ENCODE results near the gene ALG11. TPM values are rescaled to one million over a fixed set of nuclear protein-coding genes. Genes with fewer than 3 reads are reported as not detected.

The ALG11 gene
- total RNA-seq, 1 donor from 2014 or later: 57.7 TPM

GRCh38 chr13:52025475-52026245 is 13.5 kb downstream of the ALG11 start:
- no peak for DNase-seq (ENCODE audit: low read depth)
- no peak overlapping the region for H3K4me2 ChIP-seq (ENCODE audit: low read length)
- H3K27ac ChIP-seq (ENCODE audit: low read depth, low read length): no peak overlapping the region
- peaks cover 5% of the 10 kb centered on the region for H3K4me1 Mint-ChIP-seq (ENCODE audit: low read depth, unreplicated experiment)
- H3K9ac ChIP-seq (ENCODE audit: low read length): no peak overlapping the region
- H3K4me1 ChIP-seq (ENCODE audit: insufficient read depth, low read length): no peaks in the 10 kb centered on the region
- no peak overlapping the region for H3K4me3 ChIP-seq (ENCODE audit: insufficient read depth, low read depth, low read length)
- peaks cover 72% of the 10 kb centered on the region for H3K36me3 Mint-ChIP-seq (ENCODE audit: low read depth, unreplicated experiment)
- peaks cover 13% of the 10 kb centered on the region for H3K79me2 ChIP-seq (ENCODE audit: insufficient read depth, low read length)
- no peaks in the 10 kb centered on the region for H3K27me3 ChIP-seq (ENCODE audit: insufficient read depth, low read length)
- H3K27me3 Mint-ChIP-seq (ENCODE audit: low read depth, unreplicated experiment): no peaks in the 10 kb centered on the region
- peaks cover 16% of the 10 kb centered on the region for H3K9me3 Mint-ChIP-seq (ENCODE audit: unreplicated experiment)
- H2AFZ ChIP-seq (ENCODE audit: low read depth, low read length): no peak overlapping the region
- H3K36me3 ChIP-seq (ENCODE audit: insufficient read depth, low read length): peaks cover 25% of the 10 kb centered on the region
- H3K4me3 Mint-ChIP-seq (ENCODE audit: unreplicated experiment): no peak overlapping the region
- no peak for FAIRE-seq
- TF ChIP-seq CTCF (IDR thresholded peaks at IDR 0.05; ENCODE audit: insufficient read depth, low read depth, low read length): no peak
- no peak for TF ChIP-seq EZH2 (IDR thresholded peaks at IDR 0.05; ENCODE audit: insufficient read depth, low read length)
- H3K9me3 ChIP-seq (ENCODE audit: insufficient read depth, low read depth, low read length): no peaks in the 10 kb centered on the region
- no peak overlapping the region for H3K27ac Mint-ChIP-seq (ENCODE audit: unreplicated experiment)
- H4K20me1 ChIP-seq (ENCODE audit: insufficient read depth, low read length): peaks cover 26% of the 10 kb centered on the region

GRCh38 chr13:52026246-52026626 is 14.0 kb downstream of the ALG11 start:
- TF ChIP-seq CTCF (IDR thresholded peaks at IDR 0.05; ENCODE audit: insufficient read depth, low read depth, low read length) (no peak), EZH2 (IDR thresholded peaks at IDR 0.05; ENCODE audit: insufficient read depth, low read length) (no peak)
- H3K9me3 Mint-ChIP-seq (ENCODE audit: unreplicated experiment): peaks cover 16% of the 10 kb centered on the region

GRCh38 chr13:52027832-52028231 is 15.6 kb downstream of the ALG11 start:
- Histone ChIP-seq H3K9me3 (ENCODE audit: insufficient read depth, low read depth, low read length) (no peaks in the 10 kb centered on the region), H3K27ac (ENCODE audit: low read depth, low read length) (no peak overlapping the region), H3K4me2 (ENCODE audit: low read length) (no peak overlapping the region), H3K4me3 (ENCODE audit: insufficient read depth, low read depth, low read length) (no peak overlapping the region), H3K36me3 (ENCODE audit: insufficient read depth, low read length) (peaks cover 22% of the 10 kb centered on the region), H3K9ac (ENCODE audit: low read length) (no peak overlapping the region), H2AFZ (ENCODE audit: low read depth, low read length) (no peak overlapping the region), H3K79me2 (ENCODE audit: insufficient read depth, low read length) (peaks cover 16% of the 10 kb centered on the region), H3K27me3 (ENCODE audit: insufficient read depth, low read length) (no peaks in the 10 kb centered on the region), H3K4me1 (ENCODE audit: insufficient read depth, low read length) (no peaks in the 10 kb centered on the region), H4K20me1 (ENCODE audit: insufficient read depth, low read length) (peaks cover 29% of the 10 kb centered on the region)
- no peak for TF ChIP-seq CTCF (IDR thresholded peaks at IDR 0.05; ENCODE audit: insufficient read depth, low read depth, low read length)
- TF ChIP-seq EZH2 (IDR thresholded peaks at IDR 0.05; ENCODE audit: insufficient read depth, low read length): no peak
- no peak for FAIRE-seq
- no peaks in the 10 kb centered on the region for H3K27me3 Mint-ChIP-seq (ENCODE audit: low read depth, unreplicated experiment)
- H3K36me3 Mint-ChIP-seq (ENCODE audit: low read depth, unreplicated experiment): peaks cover 62% of the 10 kb centered on the region
- no peak overlapping the region for H3K27ac Mint-ChIP-seq (ENCODE audit: unreplicated experiment)
- peaks cover 16% of the 10 kb centered on the region for H3K9me3 Mint-ChIP-seq (ENCODE audit: unreplicated experiment)
- DNase-seq (ENCODE audit: low read depth): no peak
- no peak overlapping the region for H3K4me3 Mint-ChIP-seq (ENCODE audit: unreplicated experiment)
- H3K4me1 Mint-ChIP-seq (ENCODE audit: low read depth, unreplicated experiment): peaks cover 6% of the 10 kb centered on the region

More at GRCh38 chr13:52026246-52026626, 14.0 kb downstream of the ALG11 start:
- Histone ChIP-seq H3K27me3 (ENCODE audit: insufficient read depth, low read length) (no peaks in the 10 kb centered on the region), H3K4me1 (ENCODE audit: insufficient read depth, low read length) (no peaks in the 10 kb centered on the region), H3K4me2 (ENCODE audit: low read length) (no peak overlapping the region), H3K27ac (ENCODE audit: low read depth, low read length) (no peak overlapping the region), H4K20me1 (ENCODE audit: insufficient read depth, low read length) (peaks cover 26% of the 10 kb centered on the region), H3K36me3 (ENCODE audit: insufficient read depth, low read length) (peaks cover 22% of the 10 kb centered on the region), H3K9me3 (ENCODE audit: insufficient read depth, low read depth, low read length) (no peaks in the 10 kb centered on the region), H2AFZ (ENCODE audit: low read depth, low read length) (no peak overlapping the region), H3K9ac (ENCODE audit: low read length) (no peak overlapping the region), H3K79me2 (ENCODE audit: insufficient read depth, low read length) (peaks cover 13% of the 10 kb centered on the region), H3K4me3 (ENCODE audit: insufficient read depth, low read depth, low read length) (no peak overlapping the region)
- Mint-ChIP-seq H3K36me3 (ENCODE audit: low read depth, unreplicated experiment) (peaks cover 70% of the 10 kb centered on the region), H3K27me3 (ENCODE audit: low read depth, unreplicated experiment) (no peaks in the 10 kb centered on the region), H3K27ac (ENCODE audit: unreplicated experiment) (no peak overlapping the region), H3K4me3 (ENCODE audit: unreplicated experiment) (no peak overlapping the region), H3K4me1 (ENCODE audit: low read depth, unreplicated experiment) (peaks cover 6% of the 10 kb centered on the region)
- DNase-seq (ENCODE audit: low read depth) (no peak), FAIRE-seq (no peak)
